KMS-11 (cell line): ENCODE measurements around the gene GASK1A.

Experiments
- H2AFZ ChIP-seq: fragments of 200-600 bp; sonication (generic); 2 replicates; pipeline ENCODE4 v1.6.1; 2016; ENCODE audit warnings: antibody characterized with exemption, mixed run types, low read depth
- H3K27ac ChIP-seq: fragments of 200-600 bp; sonication (generic); 2 replicates; pipeline ENCODE4 v1.6.1; 2016; ENCODE audit warnings: mild to moderate bottlenecking, mixed run types
- H3K27me3 ChIP-seq: fragments of 200-600 bp; sonication (generic); 2 replicates; pipeline ENCODE4 v1.6.1; 2017; ENCODE audit warnings: mild to moderate bottlenecking, low read depth, mixed run types, moderate library complexity; ENCODE audit not compliant: insufficient read depth
- H3K36me3 ChIP-seq: fragments of 200-600 bp; sonication (generic); 2 replicates; pipeline ENCODE4 v1.6.1; 2017; ENCODE audit warnings: mild to moderate bottlenecking, mixed run types; ENCODE audit not compliant: insufficient read depth
- H3K4me1 ChIP-seq: fragments of 200-600 bp; sonication (generic); 2 replicates; pipeline ENCODE4 v1.6.1; 2016; ENCODE audit warnings: mild to moderate bottlenecking, low read depth, mixed run types; ENCODE audit not compliant: poor library complexity, severe bottlenecking
- H3K4me2 ChIP-seq: fragments of 200-600 bp; sonication (generic); 2 replicates; pipeline ENCODE4 v1.7.0; 2016; ENCODE audit warnings: mild to moderate bottlenecking, mixed run types
- H3K4me3 ChIP-seq: fragments of 200-600 bp; sonication (generic); IDR thresholded peaks from 2 replicates; pipeline ENCODE4 v1.6.1; 2017; ENCODE audit warnings: low read depth, low read length, mixed read lengths; ENCODE audit not compliant: insufficient read depth
- H3K79me2 ChIP-seq: fragments of 200-600 bp; sonication (generic); 2 replicates; pipeline ENCODE4 v1.6.1; 2016; ENCODE audit warnings: low read depth, mixed run types; ENCODE audit not compliant: insufficient read depth
- H3K9ac ChIP-seq: fragments of 200-600 bp; sonication (generic); 2 replicates; pipeline ENCODE4 v1.6.1; 2016; ENCODE audit warnings: mild to moderate bottlenecking, mixed run types
- H4K20me1 ChIP-seq: fragments of 200-600 bp; sonication (generic); 2 replicates; pipeline ENCODE4 v1.6.1; 2016; ENCODE audit warnings: mild to moderate bottlenecking, mixed run types; ENCODE audit not compliant: insufficient read depth
- CTCF ChIP-seq: fragments of 200-600 bp; sonication (generic); conservative IDR thresholded peaks from 2 replicates; pipeline ENCODE4 v1.6.1; 2017; ENCODE audit warnings: low read depth, mild to moderate bottlenecking, antibody characterized with exemption, low read length, moderate library complexity, mixed read lengths

GASK1A gene

GRCh38 chr3:42936157-42936981 is 42.7 kb upstream of the GASK1A start:
- no peak overlapping the region for H3K27ac ChIP-seq
- no peaks in the 10 kb centered on the region for H3K27me3 ChIP-seq
- H3K79me2 ChIP-seq = no peaks in the 10 kb centered on the region
- no peak overlapping the region for H2AFZ ChIP-seq
- H4K20me1 ChIP-seq = no peaks in the 10 kb centered on the region
- no peak for TF ChIP-seq CTCF
- no peaks in the 10 kb centered on the region for H3K36me3 ChIP-seq
- H3K4me3 ChIP-seq = no peak overlapping the region
- H3K4me1 ChIP-seq = no peaks in the 10 kb centered on the region
- H3K4me2 ChIP-seq = no peak overlapping the region
- no peak overlapping the region for H3K9ac ChIP-seq

GRCh38 chr3:42937334-42937733 is 41.8 kb upstream of the GASK1A start:
- Histone ChIP-seq H4K20me1 (no peaks in the 10 kb centered on the region), H3K27me3 (no peaks in the 10 kb centered on the region), H2AFZ (no peak overlapping the region), H3K9ac (no peak overlapping the region), H3K27ac (no peak overlapping the region), H3K36me3 (no peaks in the 10 kb centered on the region), H3K4me2 (no peak overlapping the region), H3K79me2 (no peaks in the 10 kb centered on the region), H3K4me3 (no peak overlapping the region), H3K4me1 (no peaks in the 10 kb centered on the region)
- TF ChIP-seq CTCF = no peak

GRCh38 chr3:42942693-42943092 is 36.4 kb upstream of the GASK1A start:
- no peaks in the 10 kb centered on the region for H3K36me3 ChIP-seq
- no peak overlapping the region for H2AFZ ChIP-seq
- no peak overlapping the region for H3K9ac ChIP-seq
- no peaks in the 10 kb centered on the region for H3K4me1 ChIP-seq
- TF ChIP-seq CTCF = no peak
- no peaks in the 10 kb centered on the region for H4K20me1 ChIP-seq
- no peaks in the 10 kb centered on the region for H3K27me3 ChIP-seq
- no peak overlapping the region for H3K4me2 ChIP-seq
- no peaks in the 10 kb centered on the region for H3K79me2 ChIP-seq
- no peak overlapping the region for H3K4me3 ChIP-seq
- H3K27ac ChIP-seq = no peak overlapping the region

- no peak overlapping the region for H2AFZ ChIP-seq
- no peak overlapping the region for H3K4me2 ChIP-seq
- H3K4me1 ChIP-seq = no peaks in the 10 kb centered on the region
- H4K20me1 ChIP-seq = no peaks in the 10 kb centered on the region
- H3K27me3 ChIP-seq = no peaks in the 10 kb centered on the region
- H3K4me3 ChIP-seq = no peak overlapping the region
- H3K27ac ChIP-seq = no peak overlapping the region
- no peak overlapping the region for H3K9ac ChIP-seq
- TF ChIP-seq CTCF = no peak
- no peaks in the 10 kb centered on the region for H3K79me2 ChIP-seq
- no peaks in the 10 kb centered on the region for H3K36me3 ChIP-seq
Measured at GRCh38 chr3:42946050-42946449, 33.1 kb upstream of the GASK1A start.
